ENCODE measurements around the gene ENG.

The ENG gene

GRCh38 chr9:127814619-127815511 is 39.6 kb downstream of the ENG start:
- no peak for DNase-seq
- peaks cover 20% of the 10 kb centered on the region for H3K36me3 ChIP-seq
- H3K9me3 ChIP-seq, result no peaks in the 10 kb centered on the region
- TF ChIP-seq CTCF (IDR thresholded peaks at IDR 0.05; ENCODE audit: low read depth, low read length), result no peak
- H3K4me1 ChIP-seq, result peaks cover 3% of the 10 kb centered on the region; the same call in 1 of the 2 replicates
- no peak overlapping the region for H3K4me3 ChIP-seq (ENCODE audit: low read depth, low read length)
- no peaks in the 10 kb centered on the region for H3K27me3 ChIP-seq

- no peak overlapping the region for H3K4me3 ChIP-seq (ENCODE audit: low read depth, low read length)
- H3K4me1 ChIP-seq, result peaks cover 3% of the 10 kb centered on the region
- DNase-seq, result no peak
- no peaks in the 10 kb centered on the region for H3K27me3 ChIP-seq
- H3K9me3 ChIP-seq, result no peaks in the 10 kb centered on the region
- TF ChIP-seq CTCF (IDR thresholded peaks at IDR 0.05; ENCODE audit: low read depth, low read length), result no peak
- peaks cover 20% of the 10 kb centered on the region for H3K36me3 ChIP-seq
Measured at GRCh38 chr9:127813686-127814226, 40.7 kb downstream of the ENG start.

- peaks cover 20% of the 10 kb centered on the region for H3K36me3 ChIP-seq
- H3K4me3 ChIP-seq (ENCODE audit: low read depth, low read length), result no peak overlapping the region
- no peaks in the 10 kb centered on the region for H3K9me3 ChIP-seq
- no peak for TF ChIP-seq CTCF (IDR thresholded peaks at IDR 0.05; ENCODE audit: low read depth, low read length)
- H3K4me1 ChIP-seq, result peaks cover 2% of the 10 kb centered on the region
- H3K27me3 ChIP-seq, result no peaks in the 10 kb centered on the region
- DNase-seq, result no peak
Measured at GRCh38 chr9:127812936-127813675, 41.4 kb downstream of the ENG start.

- DNase-seq, result no peak
- Histone ChIP-seq H3K27me3 (no peaks in the 10 kb centered on the region), H3K4me1 (no peaks in the 10 kb centered on the region; the same call in 1 of the 2 replicates), H3K9me3 (no peaks in the 10 kb centered on the region), H3K4me3 (ENCODE audit: low read depth, low read length) (no peak overlapping the region), H3K36me3 (peaks cover 20% of the 10 kb centered on the region)
- no peak for TF ChIP-seq CTCF (IDR thresholded peaks at IDR 0.05; ENCODE audit: low read depth, low read length)
Measured at GRCh38 chr9:127812011-127812410, 42.4 kb downstream of the ENG start.

- H3K4me3 ChIP-seq (ENCODE audit: low read depth, low read length), result no peak overlapping the region
- no peak for DNase-seq
- peaks cover 20% of the 10 kb centered on the region for H3K36me3 ChIP-seq
- no peaks in the 10 kb centered on the region; the same call in 1 of the 2 replicates for H3K4me1 ChIP-seq
- TF ChIP-seq CTCF (IDR thresholded peaks at IDR 0.05; ENCODE audit: low read depth, low read length), result no peak
- H3K27me3 ChIP-seq, result no peaks in the 10 kb centered on the region
- no peaks in the 10 kb centered on the region for H3K9me3 ChIP-seq
Measured at GRCh38 chr9:127810378-127811187, 43.9 kb downstream of the ENG start.
